GM19324 (cell line): ENCODE measurements around the gene XKR7.
"Not testable (repeated sequence)": the region's sequence is repeated elsewhere in the genome, so short reads cannot be mapped to it uniquely, and the experiment has no call there.

Experiments
- ATAC-seq: cut with Tn5 transposase; IDR thresholded peaks from one replicate; pipeline ENCODE4 v1.9.1; 2021; ENCODE audit warnings: mild to moderate bottlenecking, moderate library complexity; ENCODE audit not compliant: unreplicated experiment, low FRiP score

The XKR7 gene, protein sequence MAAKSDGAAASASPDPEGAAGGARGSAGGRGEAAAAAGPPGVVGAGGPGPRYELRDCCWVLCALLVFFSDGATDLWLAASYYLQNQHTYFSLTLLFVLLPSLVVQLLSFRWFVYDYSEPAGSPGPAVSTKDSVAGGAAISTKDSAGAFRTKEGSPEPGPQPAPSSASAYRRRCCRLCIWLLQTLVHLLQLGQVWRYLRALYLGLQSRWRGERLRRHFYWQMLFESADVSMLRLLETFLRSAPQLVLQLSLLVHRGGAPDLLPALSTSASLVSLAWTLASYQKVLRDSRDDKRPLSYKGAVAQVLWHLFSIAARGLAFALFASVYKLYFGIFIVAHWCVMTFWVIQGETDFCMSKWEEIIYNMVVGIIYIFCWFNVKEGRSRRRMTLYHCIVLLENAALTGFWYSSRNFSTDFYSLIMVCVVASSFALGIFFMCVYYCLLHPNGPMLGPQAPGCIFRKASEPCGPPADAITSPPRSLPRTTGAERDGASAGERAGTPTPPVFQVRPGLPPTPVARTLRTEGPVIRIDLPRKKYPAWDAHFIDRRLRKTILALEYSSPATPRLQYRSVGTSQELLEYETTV

DNA sequence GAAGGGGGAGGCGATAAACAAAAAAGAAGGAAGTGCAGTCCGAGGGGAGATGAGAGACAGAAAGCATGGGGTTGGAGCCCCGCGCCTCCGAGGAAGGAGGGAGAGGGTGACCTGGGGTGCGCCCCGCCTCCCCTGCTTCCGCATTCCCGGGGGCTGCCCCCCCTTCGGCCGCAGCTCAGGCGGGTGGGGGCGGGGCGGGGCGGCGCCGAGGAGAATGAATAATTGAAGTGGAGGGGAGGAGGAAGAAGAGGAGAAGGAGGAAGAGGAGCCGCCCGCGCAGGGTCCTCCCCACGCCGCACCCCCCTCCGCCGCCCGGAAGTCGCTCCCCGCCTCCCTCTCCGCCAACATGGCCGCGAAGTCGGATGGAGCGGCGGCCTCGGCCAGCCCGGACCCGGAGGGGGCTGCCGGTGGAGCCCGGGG, at the start of gene XKR7:
XKR7 (plus strand) TSS at position 322 of the 420 bp plus-strand sequence; CDS start at position 347, 25 bp downstream.
- ATAC-seq, result no peak

DNA sequence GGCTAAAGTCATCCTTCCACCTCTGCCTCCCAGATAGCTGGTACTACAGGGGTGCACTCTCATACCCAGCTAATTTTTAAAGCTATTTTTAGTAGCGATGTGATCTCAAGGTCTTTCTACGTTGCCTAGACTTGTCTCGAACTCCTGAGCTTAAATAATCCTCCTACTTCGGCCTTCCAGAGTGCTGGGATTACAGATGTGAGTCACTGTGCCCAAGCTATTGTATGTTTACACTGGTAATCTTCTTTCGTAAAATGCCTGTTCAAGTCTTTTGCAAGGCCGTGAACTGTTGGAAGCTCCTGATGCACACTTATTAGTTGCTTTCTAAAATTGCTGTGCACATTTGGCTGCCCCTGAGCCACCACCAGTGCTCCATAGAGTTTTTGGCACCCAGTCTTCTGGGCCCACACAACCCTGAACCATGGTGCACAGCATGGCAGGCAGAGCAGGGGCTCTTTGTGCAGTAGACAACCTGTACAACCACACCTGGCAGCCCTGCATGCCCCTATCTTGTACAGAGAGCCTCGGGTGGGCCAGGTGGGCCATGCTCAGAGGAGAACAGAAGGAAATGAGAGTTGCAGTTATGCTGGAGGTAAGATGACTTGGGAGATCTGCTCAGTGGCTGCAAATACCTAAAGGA, 49.4 kb upstream of the XKR7 start:
- ATAC-seq, result no peak

DNA sequence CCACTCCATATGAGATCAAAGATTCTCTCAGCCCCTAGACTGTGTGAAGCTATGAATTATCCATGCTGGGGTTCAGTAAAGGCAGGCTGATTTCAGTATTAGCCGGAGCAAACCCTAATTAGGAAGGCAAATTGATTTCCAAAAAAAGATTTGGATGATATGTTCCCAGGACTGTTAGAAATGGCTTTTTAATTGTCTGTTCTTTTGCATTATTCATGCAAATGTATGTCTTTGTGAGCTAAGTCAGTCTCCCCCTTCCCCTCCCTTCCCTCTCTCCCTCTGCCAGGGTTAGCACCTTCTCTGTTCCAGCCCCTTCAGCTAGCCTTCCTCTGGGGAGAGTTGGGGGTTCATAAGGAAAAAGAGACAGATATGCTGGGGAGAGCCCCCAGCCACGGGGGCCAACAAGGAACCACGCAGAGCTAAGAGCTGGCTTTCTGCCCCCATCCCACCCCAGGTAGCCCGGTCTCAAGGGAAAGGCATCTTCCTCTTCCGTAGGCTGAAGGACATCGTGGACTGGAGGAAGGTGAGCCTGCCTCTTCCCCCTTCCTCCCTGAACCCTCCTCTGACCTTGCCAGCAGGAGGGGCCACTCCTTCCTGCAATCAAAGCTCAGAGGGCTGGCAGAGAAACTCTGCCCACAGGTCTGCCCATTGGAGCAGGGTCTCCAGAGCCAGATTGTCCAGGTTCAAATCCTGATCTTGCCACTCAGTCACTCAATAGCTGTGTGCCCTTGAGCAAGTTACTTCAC, 48.4 kb upstream of the XKR7 start:
- no peak for ATAC-seq

DNA sequence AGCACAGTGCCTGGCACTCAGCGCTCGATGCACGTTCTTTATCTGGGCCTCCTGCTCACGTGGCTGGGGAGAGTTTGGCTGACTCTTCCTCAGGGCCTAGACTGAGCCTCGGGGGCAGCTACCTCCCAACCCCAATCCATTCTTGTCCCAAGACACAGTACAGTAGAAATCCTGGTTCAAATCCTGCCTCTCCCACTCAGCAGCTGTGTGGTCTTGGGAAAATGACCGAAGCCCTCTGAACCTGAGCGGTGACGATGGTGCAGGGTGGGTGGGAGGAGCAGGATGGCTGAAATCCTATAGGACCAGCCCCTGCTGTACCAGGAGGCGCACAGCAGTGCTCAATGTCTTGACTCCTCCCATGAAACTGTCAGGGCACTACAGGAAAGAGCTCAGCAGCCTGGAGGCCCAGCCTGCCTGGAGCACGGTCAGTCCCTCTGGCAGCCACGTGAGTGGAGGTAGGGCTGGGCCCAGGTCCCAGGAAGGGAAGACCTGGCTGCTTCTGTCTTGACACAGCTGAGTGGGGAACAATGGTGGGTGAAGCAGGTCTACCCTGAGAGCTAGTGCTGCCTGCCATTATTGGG, 47.6 kb upstream of the XKR7 start:
- ATAC-seq, result no peak

DNA sequence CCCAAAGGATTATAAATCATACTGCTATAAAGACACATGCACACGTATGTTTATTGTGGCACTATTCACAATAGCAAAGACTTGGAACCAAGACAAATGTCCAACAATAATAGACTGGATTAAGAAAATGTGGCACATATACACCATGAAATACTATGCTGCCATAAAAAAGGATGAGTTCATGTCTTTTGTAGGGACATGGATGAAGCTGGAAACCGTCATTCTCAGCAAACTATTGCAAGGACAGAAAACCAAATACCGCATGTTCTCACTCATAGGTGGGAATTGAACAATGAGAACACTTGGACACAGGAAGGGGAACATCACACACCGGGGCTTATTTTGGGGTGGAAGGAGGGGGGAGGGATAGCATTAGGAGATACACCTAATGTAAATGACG, 46.5 kb upstream of the XKR7 start:
- ATAC-seq, result not testable (repeated sequence)

DNA sequence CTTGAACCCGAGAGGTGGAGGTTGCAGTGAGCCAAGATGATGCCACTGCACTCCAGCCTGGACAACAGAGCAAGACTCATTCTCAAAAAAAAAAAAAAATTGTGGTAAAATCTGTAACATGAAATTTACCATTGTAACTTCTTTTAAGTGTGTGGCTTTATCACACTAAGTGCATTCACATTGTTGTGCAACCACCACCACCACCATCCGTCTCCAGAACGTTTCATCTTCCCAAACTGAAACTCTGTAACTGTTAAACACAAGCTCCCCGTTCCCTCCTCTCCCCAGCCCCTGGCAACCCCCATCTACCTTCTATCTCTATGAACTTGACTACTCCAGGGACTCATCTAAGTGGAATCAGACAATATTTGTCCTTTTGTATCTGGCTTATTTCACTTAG, 45.8 kb upstream of the XKR7 start:
- ATAC-seq, result no peak

DNA sequence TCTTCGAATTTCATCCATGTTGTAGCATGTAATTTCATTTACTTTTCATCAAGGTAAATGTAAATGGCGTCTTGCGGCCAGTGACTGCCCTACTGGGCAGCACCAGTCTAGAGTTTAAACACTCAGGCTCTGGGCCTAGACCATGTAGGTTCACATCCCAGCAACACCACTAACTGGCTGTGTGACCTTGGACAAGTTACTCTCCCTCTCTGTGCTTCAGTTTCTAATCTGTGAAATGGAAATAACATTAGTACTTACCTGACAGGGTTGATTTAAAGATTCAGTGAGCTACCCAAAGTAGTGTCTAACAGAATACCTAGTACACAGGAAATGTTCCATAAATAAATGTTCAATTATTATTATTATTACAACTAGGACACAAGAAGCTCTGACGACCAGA, 45.4 kb upstream of the XKR7 start:
- ATAC-seq, result no peak

DNA sequence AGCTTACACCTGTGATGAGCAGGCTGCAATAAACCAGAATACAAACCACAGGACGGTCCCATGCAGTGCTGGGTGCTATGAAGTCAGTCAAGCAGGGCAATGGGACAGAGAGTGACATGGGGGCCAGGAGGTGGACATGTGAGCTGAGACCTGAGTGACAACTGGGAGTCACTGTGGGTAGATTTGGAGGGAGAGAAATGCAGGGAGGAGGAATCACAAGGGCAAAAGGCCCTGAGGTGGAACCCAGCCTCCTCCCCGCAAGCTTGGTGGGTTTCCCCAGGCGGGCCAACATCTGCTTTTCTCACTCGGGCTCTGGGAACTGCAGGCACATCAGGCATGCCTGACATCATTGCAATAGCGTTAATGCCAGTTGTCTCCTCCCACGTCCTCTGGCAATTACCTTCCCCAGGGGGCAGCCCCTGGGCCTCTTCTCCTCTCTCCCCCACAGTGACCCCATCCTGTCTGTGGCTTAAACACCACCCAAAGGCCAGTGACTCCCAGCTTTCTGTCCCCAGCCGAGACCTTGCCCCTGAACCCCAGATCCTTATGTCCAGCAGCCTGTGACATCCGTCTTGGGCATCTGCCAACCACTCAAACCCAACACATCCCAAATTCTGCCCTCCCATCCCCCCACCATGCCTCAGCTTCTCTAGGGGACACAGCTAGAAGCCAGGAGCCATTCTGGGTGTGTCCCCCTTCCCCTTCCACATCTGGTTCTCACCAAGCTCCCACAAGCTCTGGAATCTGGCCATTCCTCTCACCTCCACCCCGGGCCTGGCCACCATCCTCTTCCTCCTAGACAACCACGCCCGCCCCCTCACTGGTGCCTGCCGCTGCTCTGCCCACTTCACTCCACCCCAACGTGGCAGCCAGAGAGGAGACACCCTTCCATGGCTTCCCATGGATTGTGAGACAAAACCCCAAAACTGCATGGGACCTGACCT, 44.3 kb upstream of the XKR7 start:
- no peak for ATAC-seq

DNA sequence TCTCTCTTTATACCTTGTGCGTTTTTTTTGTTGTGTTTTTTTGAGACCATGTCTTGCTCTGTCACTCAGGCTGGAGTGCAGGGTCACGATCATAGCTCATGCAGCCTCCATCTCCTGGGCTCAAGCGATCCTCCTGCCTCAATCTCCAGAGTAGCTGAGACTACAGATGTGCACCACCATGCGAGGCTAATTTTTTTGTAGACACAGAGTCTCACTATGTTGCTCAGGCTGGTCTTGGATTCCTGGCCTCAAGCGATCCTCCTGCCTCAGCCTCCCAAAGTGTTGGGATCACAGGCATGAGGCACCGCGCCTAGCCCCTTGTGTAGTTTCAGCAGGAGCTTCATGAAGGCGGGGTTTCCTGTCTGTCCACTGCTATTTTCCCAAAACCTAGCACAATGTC, 43.4 kb upstream of the XKR7 start:
- ATAC-seq, result no peak

DNA sequence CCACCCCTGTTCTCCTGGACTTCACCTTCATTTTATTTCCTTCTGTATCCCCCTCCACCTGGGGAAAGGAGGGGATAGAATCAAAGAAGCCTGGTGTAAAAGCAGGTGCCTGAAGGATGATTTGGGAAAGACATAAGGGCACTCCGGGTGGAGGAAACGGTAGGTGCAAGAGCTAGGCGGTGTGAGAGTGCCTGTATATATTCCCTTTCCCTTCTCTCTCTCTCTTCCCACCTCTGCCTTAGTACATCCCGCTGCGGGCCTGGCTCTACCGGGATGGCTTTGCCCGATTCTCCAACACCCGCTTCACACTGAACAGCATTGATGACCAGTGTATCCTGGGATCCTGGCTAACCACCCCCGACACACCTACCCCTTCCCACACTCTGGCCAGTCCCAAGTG, 42.3 kb upstream of the XKR7 start:
- no peak for ATAC-seq

DNA sequence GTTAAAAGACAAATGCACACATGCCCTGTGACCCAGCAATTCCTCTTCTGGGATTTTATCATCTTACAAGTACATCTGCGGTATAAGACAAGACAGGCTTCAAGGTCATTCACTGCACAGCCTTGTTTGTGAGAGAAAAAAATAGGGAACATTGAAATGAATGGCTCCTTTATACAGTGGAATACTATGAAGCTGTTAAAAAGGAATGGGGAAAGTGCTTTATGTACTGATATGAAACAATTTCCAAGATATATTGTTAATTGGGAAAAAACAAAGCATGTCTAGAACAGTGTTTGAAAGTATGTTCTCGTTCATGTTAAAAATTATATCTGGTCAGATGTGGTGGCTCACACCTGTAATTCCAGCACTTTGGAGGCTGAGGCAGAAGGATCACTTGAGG, 41.5 kb upstream of the XKR7 start:
- ATAC-seq, result no peak

DNA sequence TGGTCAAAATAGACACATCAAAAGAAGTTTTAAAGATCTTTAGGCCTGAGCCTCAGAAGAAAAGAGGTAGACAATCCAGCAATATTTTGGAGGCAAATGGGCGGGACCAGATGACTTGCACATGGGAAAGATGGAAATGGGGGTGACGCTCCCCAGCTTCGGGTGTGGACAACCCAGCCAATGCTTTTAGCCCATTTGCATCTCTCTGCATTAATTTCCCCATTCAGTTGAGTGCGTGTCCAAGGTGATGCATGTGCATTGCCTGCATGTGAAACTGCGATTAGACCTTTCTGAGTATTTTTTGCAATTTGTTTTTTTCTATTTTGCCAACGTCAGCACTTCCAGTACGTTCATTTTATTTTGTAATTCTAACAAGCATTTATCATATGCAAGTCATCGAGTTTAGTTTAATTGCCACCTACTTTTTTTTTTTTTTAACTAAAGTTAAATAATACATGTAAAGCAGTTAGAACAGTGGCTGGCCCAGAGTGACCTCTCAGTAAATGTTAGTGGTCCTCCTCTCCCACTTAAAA, 40.3 kb upstream of the XKR7 start:
- no peak for ATAC-seq

DNA sequence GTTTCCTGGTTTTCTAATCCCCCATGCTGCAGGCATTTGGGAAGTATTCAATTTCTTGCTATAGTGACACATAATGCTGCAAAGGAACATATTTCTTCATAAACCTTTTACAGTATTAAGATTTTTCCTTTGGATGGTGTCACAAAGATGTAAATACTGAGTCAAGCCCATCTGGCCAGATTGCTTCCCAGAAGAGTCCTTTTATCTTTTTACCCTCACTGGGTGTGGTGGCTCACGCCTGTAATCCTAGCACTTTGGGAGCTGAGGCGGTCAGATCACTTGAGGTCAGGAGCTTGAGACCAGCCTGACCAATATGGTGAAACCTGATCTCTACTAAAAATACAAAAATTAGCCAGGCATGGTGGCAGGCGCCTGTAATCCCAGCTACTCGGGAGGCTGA, 38.3 kb upstream of the XKR7 start:
- ATAC-seq, result not testable (repeated sequence)

DNA sequence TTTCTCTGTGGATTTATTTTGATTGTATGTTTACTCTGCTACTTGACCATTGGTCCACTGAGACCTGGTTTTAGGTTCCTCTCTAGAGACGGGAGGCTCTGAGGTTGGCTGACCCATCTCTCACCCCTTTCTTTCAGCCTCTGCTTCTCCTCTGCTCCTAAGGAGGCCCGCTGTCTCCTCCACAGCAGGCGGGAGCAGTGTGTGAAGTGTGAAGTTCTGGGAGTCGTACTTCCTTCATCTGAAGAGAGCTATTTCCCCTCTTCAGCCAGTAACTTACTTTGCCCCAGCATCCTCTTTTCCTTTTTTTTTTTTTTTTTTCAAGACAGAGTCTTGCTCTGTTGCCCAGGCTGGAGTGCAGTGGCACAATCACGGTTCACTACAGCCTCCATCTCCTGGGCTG, 37.2 kb upstream of the XKR7 start:
- no peak for ATAC-seq

DNA sequence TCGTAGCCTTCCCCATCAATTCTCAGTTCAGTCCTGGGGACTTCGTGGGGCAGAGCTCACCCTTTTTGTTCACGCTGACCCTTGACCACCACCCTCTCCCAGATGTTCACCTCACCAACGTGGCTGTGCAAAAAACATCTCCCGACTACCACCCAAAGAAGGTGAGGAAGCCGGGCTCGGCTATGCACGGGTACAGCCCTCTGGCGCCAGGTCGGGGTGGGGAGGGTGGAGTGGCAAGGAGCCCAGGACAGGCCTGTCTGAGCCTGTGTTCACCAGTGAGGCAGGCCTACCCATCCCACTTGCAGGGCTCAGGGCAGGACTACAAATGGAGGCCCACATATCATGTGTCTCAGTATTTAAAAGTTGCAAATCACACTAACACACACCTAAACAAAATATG, 34.3 kb upstream of the XKR7 start:
- ATAC-seq, result no peak

DNA sequence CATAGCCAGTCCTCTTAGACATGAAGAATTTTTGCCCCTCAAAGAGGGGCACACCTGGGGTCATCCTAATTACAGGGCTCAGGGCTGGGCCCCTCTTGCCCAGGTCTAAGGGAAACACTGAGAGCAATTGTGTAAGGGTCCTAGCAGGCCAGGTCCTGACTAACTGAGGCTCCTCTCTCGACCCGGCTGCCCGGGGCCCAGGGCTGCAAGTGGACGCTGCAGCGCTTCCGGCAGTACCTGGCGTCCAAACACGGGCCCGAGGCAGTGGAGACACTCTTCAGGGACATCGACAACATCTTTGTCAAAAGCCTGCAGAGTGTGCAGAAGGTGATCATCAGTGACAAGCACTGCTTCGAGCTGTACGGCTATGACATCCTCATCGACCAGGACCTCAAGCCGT, 33.5 kb upstream of the XKR7 start:
- ATAC-seq, result no peak

DNA sequence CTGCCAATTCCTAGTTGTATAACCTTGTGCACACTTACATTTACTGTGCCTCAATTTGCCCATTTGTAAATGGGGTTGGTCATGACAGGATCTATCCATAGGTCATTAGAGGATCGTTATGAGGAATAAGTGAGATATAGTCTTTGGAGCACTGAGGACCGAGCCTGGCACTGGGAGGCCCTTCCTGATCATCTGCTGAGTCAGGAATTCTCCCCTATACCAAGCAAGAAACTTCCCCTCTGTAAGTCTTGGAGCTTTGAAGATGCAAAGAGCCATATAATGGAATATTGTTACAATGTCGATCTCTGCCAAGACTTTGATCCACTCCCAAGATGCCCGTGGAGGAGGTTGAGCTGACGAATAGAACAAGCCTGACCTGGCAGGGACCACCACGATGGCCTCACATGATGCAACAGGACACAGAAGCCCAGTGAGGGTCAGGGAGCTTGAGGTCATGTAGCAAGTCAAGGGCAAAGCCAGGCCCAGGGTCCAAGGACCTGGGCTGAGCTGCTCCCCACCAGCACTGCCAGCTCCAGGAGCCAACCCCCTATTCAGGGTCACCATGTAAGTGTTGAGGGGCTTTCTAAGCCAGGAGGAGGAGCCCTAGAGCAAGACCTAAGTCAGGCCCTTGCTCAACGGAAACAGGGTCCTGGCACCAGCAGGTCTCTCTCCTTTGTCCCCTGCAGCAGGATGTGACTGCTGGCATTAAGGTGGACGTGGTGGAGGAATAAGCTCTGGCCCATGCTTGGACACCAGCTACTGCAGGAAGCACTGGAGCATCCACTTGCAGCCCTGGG, 32.8 kb upstream of the XKR7 start:
- no peak for ATAC-seq

DNA sequence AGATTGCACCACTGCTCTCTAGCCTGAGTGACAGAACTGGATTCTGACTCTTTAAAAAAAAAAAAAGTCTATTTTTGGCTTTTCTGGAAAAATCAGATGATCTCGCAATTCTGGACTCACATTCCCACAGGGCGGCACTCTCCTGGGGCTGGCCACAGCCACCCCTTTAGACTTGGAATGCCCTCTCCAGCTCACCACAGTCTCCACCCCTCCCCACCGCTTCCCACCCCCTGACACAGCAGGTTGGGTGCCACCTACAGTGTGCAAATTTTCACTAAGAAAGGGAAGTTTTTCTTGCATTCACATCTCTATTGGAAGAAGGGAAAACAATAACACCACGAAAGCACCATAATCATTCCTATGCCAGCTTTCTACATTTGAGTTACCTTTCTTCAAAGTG, 31.5 kb upstream of the XKR7 start:
- no peak for ATAC-seq

DNA sequence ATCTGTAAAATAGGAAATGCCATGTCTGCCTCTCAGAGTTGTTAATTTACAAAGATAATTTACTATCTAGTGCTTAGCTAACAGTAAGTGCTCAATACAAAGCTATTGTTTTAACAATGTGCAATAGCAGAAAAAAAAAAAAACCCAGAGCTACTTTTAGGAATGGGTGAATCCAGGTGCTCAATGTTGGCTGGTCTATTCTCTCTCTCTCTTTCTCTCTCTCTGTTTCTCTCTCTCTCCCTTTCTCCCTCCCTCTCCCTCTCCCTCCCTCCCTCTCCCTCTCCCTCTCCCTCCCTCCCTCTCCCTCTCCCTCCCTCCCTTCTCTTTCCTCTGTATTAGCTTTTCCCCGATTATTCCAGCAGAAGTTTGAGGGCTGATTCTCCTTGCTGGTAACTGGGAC, 30.1 kb upstream of the XKR7 start:
- ATAC-seq, result no peak
